HepG2 (cell line): ENCODE data around the gene EPG5. TPM values are rescaled to one million over a fixed set of nuclear protein-coding genes. Genes with fewer than 3 reads are reported as not detected.

ENCODE experiments used
- ATAC-seq: fragments of 200-7000 bp; cut with Tn5 transposase; 3 replicates; pipeline ENCODE4 v1.9.1; 2020; ENCODE audit warnings: mild to moderate bottlenecking, moderate library complexity
- BruUV-seq: library from RNA; stranded (reverse); fragments of 400-500 nt; replicated peaks from 2 replicates; lab custom pipeline; 2021; lab: Mats Ljungman, UMichigan
- CTCF ChIA-PET: fragments of 300-600 bp; formaldehyde crosslinking; extraction: SDS; loops from one replicate; lab custom pipeline; 2021; ENCODE audit warnings: low total read pairs, inconsistent platforms, low intra/inter-chr PET ratio; lab: Yijun Ruan, JAX
- POLR2A ChIA-PET: fragments of 350-600 bp; sonication (Branson Sonifier 250); formaldehyde crosslinking; loops from one replicate; lab custom pipeline; 2020; ENCODE audit warnings: antibody characterized with exemption, inconsistent platforms; lab: Yijun Ruan, JAX
- DNase-seq: peaks from one replicate; pipeline ENCODE4 v3.0.0-alpha.2; 2015; ENCODE audit warnings: low spot score
- FAIRE-seq: peaks from 3 replicates; lab custom pipeline; 2011; peaks lifted over from hg19 to GRCh38; lab: Jason Lieb, UNC
- H2AFZ ChIP-seq: one replicate; pipeline ENCODE4 v1.6.1; 2011; ENCODE audit warnings: low read length, inconsistent platforms
- H3K27ac ChIP-seq: fragments of 300-600 bp; 3 replicates; pipeline ENCODE4 v1.8.0; 2011; ENCODE audit warnings: mixed run types, mild to moderate bottlenecking, mixed read lengths, low read length, inconsistent platforms; ENCODE audit not compliant: insufficient read depth; ENCODE audit errors: extremely low read length
- H3K27me3 ChIP-seq, 2 experiments: fragments of 200-600 bp in 1 of 2; 2 replicates in 1 of 2; 3 replicates in 1 of 2; pipeline versions ENCODE4 v1.6.0 to v1.8.0; 2011; ENCODE audit warnings: low read length in 2 of 2, mild to moderate bottlenecking in 2 of 2, moderate library complexity in 2 of 2, inconsistent platforms in 1 of 2; ENCODE audit not compliant: insufficient read depth in 2 of 2, control insufficient read depth in 1 of 2
- H3K36me3 ChIP-seq, 2 experiments: fragments of 200-600 bp in 1 of 2; replicated peaks in 1 of 2; 2 replicates in 1 of 2; 3 replicates in 1 of 2; pipeline versions ENCODE4 v1.5.1 to v1.8.0; 2011; ENCODE audit warnings: low read length in 2 of 2, inconsistent platforms in 1 of 2; ENCODE audit not compliant: insufficient read depth in 2 of 2, control insufficient read depth in 1 of 2
- H3K4me1 ChIP-seq: 2 replicates; pipeline ENCODE4 v1.5.1; 2012; ENCODE audit warnings: low read length, inconsistent platforms; ENCODE audit not compliant: insufficient read depth
- H3K4me2 ChIP-seq: 2 replicates; pipeline ENCODE4 v1.6.0; 2011; ENCODE audit warnings: low read depth, low read length, inconsistent platforms
- H3K4me3 ChIP-seq, 3 experiments: fragments of 200-600 bp in 1 of 3; sonication (generic), shearing (Covaris generic) in 1 of 3; replicated peaks in 1 of 3; 2 replicates each; pipeline ENCODE4 v1.5.1; 2011 to 2016; ENCODE audit warnings: low read length in 3 of 3, inconsistent platforms in 2 of 3, low read depth in 2 of 3, mild to moderate bottlenecking in 2 of 3, control low read depth in 1 of 3, mixed read lengths in 1 of 3; ENCODE audit not compliant: insufficient read depth in 1 of 3
- H3K79me2 ChIP-seq: one replicate; pipeline ENCODE4 v1.6.1; 2011; ENCODE audit warnings: low read length, inconsistent platforms; ENCODE audit not compliant: insufficient read depth
- H3K9ac ChIP-seq: 2 replicates; pipeline ENCODE4 v1.6.0; 2011; ENCODE audit warnings: mild to moderate bottlenecking, low read depth, low read length, inconsistent platforms; ENCODE audit not compliant: insufficient read depth
- H3K9me3 ChIP-seq: 2 replicates; pipeline ENCODE4 v1.5.1; 2012; ENCODE audit warnings: mild to moderate bottlenecking, low read length
- H4K20me1 ChIP-seq: 2 replicates; pipeline ENCODE4 v1.6.0; 2011; ENCODE audit warnings: inconsistent platforms, mild to moderate bottlenecking, low read length, moderate library complexity; ENCODE audit not compliant: insufficient read depth
- ARID2 ChIP-seq: sonication (generic); formaldehyde crosslinking; IDR thresholded peaks from 2 replicates; pipeline ENCODE4 v1.8.1; 2022; ENCODE audit warnings: mild to moderate bottlenecking, missing genetic modification reagents, borderline replicate concordance
- ARNT ChIP-seq: fragments of 450-650 bp; IDR thresholded peaks from 2 replicates; pipeline ENCODE4 v1.6.1; 2017
- CREB1 ChIP-seq, 2 experiments: fragments of 450-650 bp in 1 of 2; IDR thresholded peaks; 2 replicates each; pipeline ENCODE4 v1.6.1; 2016 to 2017; ENCODE audit warnings: control low read depth in 1 of 2, mild to moderate bottlenecking in 1 of 2, missing compliant biosample characterization in 1 of 2, missing genetic modification characterization in 1 of 2
- FOXA1 ChIP-seq, 2 experiments: fragments of 450-650 bp in 1 of 2; sonication (generic) in 1 of 2; formaldehyde crosslinking in 1 of 2; IDR thresholded peaks; 2 replicates each; pipeline versions ENCODE4 v1.4.0 to v1.6.1; 2016 to 2020; ENCODE audit warnings: missing genetic modification reagents in 1 of 2
- GTF2F1 ChIP-seq: fragments of 150-350 bp; IDR thresholded peaks from 2 replicates; pipeline ENCODE4 v1.6.1; 2014; ENCODE audit warnings: low read length
- HCFC1 ChIP-seq: fragments of 150-350 bp; IDR thresholded peaks from 2 replicates; pipeline ENCODE4 v1.6.1; 2014; ENCODE audit warnings: low read depth, low read length
- HNF4A ChIP-seq: sonication (generic); formaldehyde crosslinking; IDR thresholded peaks from 2 replicates; pipeline ENCODE4 v1.4.0; 2020; ENCODE audit warnings: missing genetic modification reagents
- NFATC3 ChIP-seq: sonication (generic); formaldehyde crosslinking; IDR thresholded peaks from 2 replicates; pipeline ENCODE4 v1.5.1; 2020; ENCODE audit warnings: mild to moderate bottlenecking, missing genetic modification reagents
- PAWR ChIP-seq: sonication (generic); formaldehyde crosslinking; IDR thresholded peaks from 2 replicates; pipeline ENCODE4 v1.4.0; 2020; ENCODE audit warnings: missing genetic modification reagents, mild to moderate bottlenecking, borderline replicate concordance
- THYN1 ChIP-seq: sonication (generic); formaldehyde crosslinking; IDR thresholded peaks from 2 replicates; pipeline ENCODE4 v1.8.1; 2023; ENCODE audit warnings: low read depth, mild to moderate bottlenecking, moderate library complexity, missing genetic modification reagents, borderline replicate concordance
- ZNF292 ChIP-seq: sonication (generic); formaldehyde crosslinking; IDR thresholded peaks from 2 replicates; pipeline ENCODE4 v1.8.1; 2022; ENCODE audit warnings: mild to moderate bottlenecking, low read depth, missing genetic modification reagents, borderline replicate concordance
- WGBS: methylation state at CpG from one replicate; pipeline ENCODE4 v1.1.6; 2017; ENCODE audit warnings: low lambda C conversion rate; 5-methylcytosine and 5-hydroxymethylcytosine counted together
- in situ Hi-C: cut with HindIII; loops from 2 replicates; pipeline ENCODE4 v1.10.0; 2017; ENCODE audit warnings: low pct_unique_long_range_greater_than_20kb; ENCODE audit not compliant: extremely low pct_ligation_motif_present
- intact Hi-C: fragments of 100-400 bp; cut with micrococcal nuclease; formaldehyde crosslinking; loops from one replicate; pipeline ENCODE4 v1.10.0; 2022; ENCODE audit not compliant: unreplicated experiment
- polyA plus RNA-seq, 8 experiments: library from polyadenylated mRNA; depleted of rRNA in 3 of 8; stranded (reverse) in 7 of 8; unstranded in 1 of 8; fragments of >200 nt; fragmentation: Illumina TruSeq in 4 of 8; extraction: Trizol in 4 of 8; gene quantifications; 2 replicates each; pipeline versions ENCODE4 v1.2.1 to v1.2.3, GENCODE V29; 2011 to 2016; ENCODE audit warnings: low read depth in 4 of 8, missing spikeins in 1 of 8, mixed read lengths in 1 of 8; ENCODE audit not compliant: insufficient read depth in 1 of 8
- total RNA-seq, 5 experiments: library from RNA; depleted of rRNA; stranded (reverse); fragments of >200 nt; fragmentation: Illumina TruSeq; extraction: Trizol; gene quantifications; 2 replicates each; pipeline ENCODE4 v1.2.3, GENCODE V29; 2016; ENCODE audit warnings: low read depth in 1 of 5
- TF ChIP-seq, protein P1 (sequence below): sonication (generic); formaldehyde crosslinking; conservative IDR thresholded peaks from 2 replicates; pipeline ENCODE4 v1.4.0; 2020; ENCODE audit warnings: missing genetic modification reagents
- TF ChIP-seq, protein P2 (sequence below): sonication (generic); formaldehyde crosslinking; IDR thresholded peaks from 2 replicates; pipeline ENCODE4 v1.5.0; 2020; ENCODE audit warnings: missing genetic modification reagents, mild to moderate bottlenecking, borderline replicate concordance

EPG5 gene
- total and polyA plus RNA-seq, 2 of the 13 experiments (the other 11 are each of a cell fraction or from before 2014, with no cell fraction given), result 6.7 to 9.3 TPM

GRCh38 chr18:45939236-45939635 is 27.9 kb downstream of the EPG5 start:
- Histone ChIP-seq H3K4me2 (no peak overlapping the region), H3K36me3 (peaks cover 12 to 46% of the 10 kb centered on the region in 2 experiments; a peak in 4 of 5 replicates), H3K9me3 (no peaks in the 10 kb centered on the region), H3K27ac (no peak overlapping the region), H4K20me1 (no peaks in the 10 kb centered on the region), H3K4me3 (no peak overlapping the region), H3K9ac (no peak overlapping the region), H3K4me1 (peaks cover 14% of the 10 kb centered on the region), H3K79me2 (no peaks in the 10 kb centered on the region), H3K27me3 (no peaks in the 10 kb centered on the region), H2AFZ (no peak overlapping the region)
- ATAC-seq (no peak), FAIRE-seq (no peak), DNase-seq (no peak)
- BruUV-seq, result no TSS peak
- ChIA-PET CTCF (no interaction called here), POLR2A (no interaction called here)
- intact Hi-C loops, result loop anchor here (10.0 kb wide), 1 partner anchor 136 kb away; the partner anchor contains the start of gene PSTPIP2
- 98% methylated on average over 2 of the region's 2 CpGs for WGBS
- TF ChIP-seq GTF2F1 (no peak), ZNF292 (CRISPR knock-in tag) (no peak), HNF4A (CRISPR knock-in tag) (no peak), THYN1 (CRISPR knock-in tag) (no peak), FOXA1 (IDR thresholded peaks at IDR 0.05) (no peak), FOXA1 (CRISPR knock-in tag; IDR thresholded peaks at IDR 0.05) (no peak), PAWR (CRISPR knock-in tag) (no peak), ARID2 (CRISPR knock-in tag) (no peak), HCFC1 (no peak), CREB1 (IDR thresholded peaks at IDR 0.05) (no peak), CREB1 (CRISPR knock-in tag; IDR thresholded peaks at IDR 0.05) (no peak), ARNT (no peak), NFATC3 (CRISPR knock-in tag) (no peak)
- TF ChIP-seq, protein P1, sequence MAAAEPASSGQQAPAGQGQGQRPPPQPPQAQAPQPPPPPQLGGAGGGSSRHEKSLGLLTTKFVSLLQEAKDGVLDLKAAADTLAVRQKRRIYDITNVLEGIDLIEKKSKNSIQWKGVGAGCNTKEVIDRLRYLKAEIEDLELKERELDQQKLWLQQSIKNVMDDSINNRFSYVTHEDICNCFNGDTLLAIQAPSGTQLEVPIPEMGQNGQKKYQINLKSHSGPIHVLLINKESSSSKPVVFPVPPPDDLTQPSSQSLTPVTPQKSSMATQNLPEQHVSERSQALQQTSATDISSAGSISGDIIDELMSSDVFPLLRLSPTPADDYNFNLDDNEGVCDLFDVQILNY (CRISPR knock-in tag), result no peak
- TF ChIP-seq, protein P2, sequence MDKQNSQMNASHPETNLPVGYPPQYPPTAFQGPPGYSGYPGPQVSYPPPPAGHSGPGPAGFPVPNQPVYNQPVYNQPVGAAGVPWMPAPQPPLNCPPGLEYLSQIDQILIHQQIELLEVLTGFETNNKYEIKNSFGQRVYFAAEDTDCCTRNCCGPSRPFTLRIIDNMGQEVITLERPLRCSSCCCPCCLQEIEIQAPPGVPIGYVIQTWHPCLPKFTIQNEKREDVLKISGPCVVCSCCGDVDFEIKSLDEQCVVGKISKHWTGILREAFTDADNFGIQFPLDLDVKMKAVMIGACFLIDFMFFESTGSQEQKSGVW (CRISPR knock-in tag), result no peak
- in situ Hi-C loops, result no loop called here
